SK-N-SH (cell line): ENCODE measurements around the gene GAS2L2. TPM values are rescaled to one million over a fixed set of nuclear protein-coding genes. Genes with fewer than 3 reads are reported as not detected.

Experiments used
- polyA plus RNA-seq, 3 experiments: library from polyadenylated mRNA; depleted of rRNA; stranded (reverse); fragments of >200 nt; gene quantifications; 2 replicates each; pipeline ENCODE4 v1.2.3, GENCODE V29; 2012

GAS2L2 gene
- polyA plus RNA-seq, 1 of the 3 experiments (the other 2 are of a cell fraction) = not detected

Other genes with a start within 250 kb of the GAS2L2 start
- gene SLFN12L, start 215.6 kb downstream of the GAS2L2 start, polyA plus RNA-seq (2012; rRNA removed) = not detected in 2 replicates
- gene SLFN14, start 192.4 kb downstream of the GAS2L2 start, polyA plus RNA-seq (2012; rRNA removed) = not detected in 2 replicates
- gene PEX12, start 174.7 kb downstream of the GAS2L2 start, polyA plus RNA-seq (2012; rRNA removed) = 4.3 and 5.4 TPM in 2 replicates
- gene AP2B1, start 165.9 kb downstream of the GAS2L2 start, polyA plus RNA-seq (2012; rRNA removed) = 97.8 and 135 TPM in 2 replicates
- gene RASL10B, start 21.6 kb downstream of the GAS2L2 start, polyA plus RNA-seq (2012; rRNA removed) = 4.2 and 4.3 TPM in 2 replicates
- gene C17orf50, start 7.6 kb upstream of the GAS2L2 start, polyA plus RNA-seq (2012; rRNA removed) = 0.05 TPM in 1 of 2 replicates, not detected in the other
- 0.23 and 0.33 TPM in 2 replicates for gene MMP28, start 42.4 kb upstream of the GAS2L2 start, polyA plus RNA-seq (2012; rRNA removed)
- 67.5 and 78.0 TPM in 2 replicates for gene TAF15, start 56.2 kb upstream of the GAS2L2 start, polyA plus RNA-seq (2012; rRNA removed)
- not detected in 2 replicates for gene HEATR9, start 115.7 kb upstream of the GAS2L2 start, polyA plus RNA-seq (2012; rRNA removed)
- gene CCL5, start 127.1 kb upstream of the GAS2L2 start, polyA plus RNA-seq (2012; rRNA removed) = 0.23 and 0.57 TPM in 2 replicates
- gene RDM1, start 177.5 kb upstream of the GAS2L2 start, polyA plus RNA-seq (2012; rRNA removed) = 1.8 and 2.5 TPM in 2 replicates
- gene LYZL6, start 190.5 kb upstream of the GAS2L2 start, polyA plus RNA-seq (2012; rRNA removed) = not detected in 2 replicates
- not detected in 2 replicates for gene CCL16, start 228.3 kb upstream of the GAS2L2 start, polyA plus RNA-seq (2012; rRNA removed)
- gene CCL14, start 233.5 kb upstream of the GAS2L2 start, polyA plus RNA-seq (2012; rRNA removed) = not detected in 2 replicates
- not detected in 2 replicates for gene CCL15, start 248.3 kb upstream of the GAS2L2 start, polyA plus RNA-seq (2012; rRNA removed)